A549 (cell line): ENCODE results near the gene VRK2. TPM values are rescaled to one million over a fixed set of nuclear protein-coding genes. Genes with fewer than 3 reads are reported as not detected.
"Not testable (repeated sequence)": the region's sequence is repeated elsewhere in the genome, so short reads cannot be mapped to it uniquely, and the experiment has no call there.

Experiments
- ATAC-seq, 2 experiments: fragments of 200-7000 bp in 1 of 2; fragments of >200 bp in 1 of 2; cut with Nextera tagmentation in 1 of 2; cut with Tn5 transposase in 1 of 2; 3 replicates each; pipeline versions ENCODE4 v1.8.0 to v1.9.1; 2018 to 2020; ENCODE audit warnings: mild to moderate bottlenecking in 1 of 2, moderate library complexity in 1 of 2
- CTCF ChIA-PET: fragments of 300-600 bp; sonication (Branson Sonifier 250); formaldehyde crosslinking; extraction: SDS; loops from one replicate; lab custom pipeline; 2021; ENCODE audit warnings: antibody characterized with exemption, inconsistent platforms; lab: Yijun Ruan, JAX
- POLR2A ChIA-PET: fragments of 350-600 bp; formaldehyde crosslinking; extraction: SDS; loops from one replicate; lab custom pipeline; 2021; ENCODE audit warnings: antibody characterized with exemption, inconsistent platforms; lab: Yijun Ruan, JAX
- DNase-seq, 2 experiments: peaks; one replicate each; pipeline versions ENCODE4 v3.0.0 to v3.0.0-alpha.2; 2011 to 2016; ENCODE audit warnings: low read depth in 1 of 2, low spot score in 1 of 2
- FAIRE-seq: peaks from 2 replicates; lab custom pipeline; 2011; peaks lifted over from hg19 to GRCh38; lab: Jason Lieb, UNC
- H3K27ac ChIP-seq, 2 experiments: fragments of >200 bp; sonication (Bioruptor Twin); formaldehyde crosslinking; 3 replicates each; pipeline ENCODE4 v1.5.1; 2016 to 2017
- H3K4me1 ChIP-seq: fragments of >200 bp; sonication (Bioruptor Twin); formaldehyde crosslinking; 3 replicates; pipeline ENCODE4 v1.6.1; 2016
- H3K4me2 ChIP-seq: fragments of >200 bp; sonication (Bioruptor Twin); formaldehyde crosslinking; 3 replicates; pipeline ENCODE4 v1.6.1; 2016
- H3K4me3 ChIP-seq: fragments of >200 bp; sonication (Bioruptor Twin); formaldehyde crosslinking; 3 replicates; pipeline ENCODE4 v1.5.1; 2016
- H3K9me3 ChIP-seq: fragments of >200 bp; sonication (Bioruptor Twin); formaldehyde crosslinking; 3 replicates; pipeline ENCODE4 v1.6.1; 2016
- CEBPB ChIP-seq, 2 experiments: fragments of >200 bp in 1 of 2; sonication (Bioruptor Twin) in 1 of 2; formaldehyde crosslinking in 1 of 2; IDR thresholded peaks; 2 replicates each; pipeline ENCODE4 v1.6.1; 2012 to 2016
- CHD2 ChIP-seq: fragments of 150-350 bp; IDR thresholded peaks from 2 replicates; pipeline ENCODE4 v1.6.1; 2014; ENCODE audit warnings: low read length; ENCODE audit not compliant: partially characterized antibody
- FOSL2 ChIP-seq, 2 experiments: fragments of 450-650 bp in 1 of 2; fragments of >200 bp in 1 of 2; sonication (Bioruptor Twin) in 1 of 2; formaldehyde crosslinking; IDR thresholded peaks; 2 replicates each; pipeline versions ENCODE4 v1.5.0 to v1.6.1; 2016 to 2020; ENCODE audit warnings: mild to moderate bottlenecking in 1 of 2, moderate library complexity in 1 of 2
- HES2 ChIP-seq: fragments of >200 bp; sonication (Bioruptor Twin); formaldehyde crosslinking; IDR thresholded peaks from 2 replicates; pipeline ENCODE4 v1.6.1; 2016
- JUN ChIP-seq, 2 experiments: fragments of >200 bp; sonication (Bioruptor Twin); formaldehyde crosslinking; IDR thresholded peaks; 2 replicates in 1 of 2; 3 replicates in 1 of 2; pipeline ENCODE4 v1.6.1; 2016 to 2017
- KDM1A ChIP-seq: fragments of 200-600 bp; sonication (generic); IDR thresholded peaks from 2 replicates; pipeline ENCODE4 v1.6.1; 2016; ENCODE audit warnings: low read depth, mild to moderate bottlenecking
- MAFK ChIP-seq: fragments of 450-650 bp; IDR thresholded peaks from 2 replicates; pipeline ENCODE4 v1.6.1; 2014; ENCODE audit not compliant: partially characterized antibody
- ZNF302 ChIP-seq: fragments of 250-450 bp; sonication (Bioruptor Pico); IDR thresholded peaks from 2 replicates; pipeline ENCODE4 v1.9.0; 2021; ENCODE audit warnings: inconsistent platforms, mild to moderate bottlenecking, moderate library complexity
- WGBS: methylation state at CpG from one replicate; pipeline ENCODE4 v1.1.6; 2017; ENCODE audit errors: missing lambda C conversion rate; 5-methylcytosine and 5-hydroxymethylcytosine counted together
- polyA plus RNA-seq, 4 experiments: library from polyadenylated mRNA; depleted of rRNA in 3 of 4; stranded (reverse); fragments of >200 nt; fragmentation: RNase III in 1 of 4; extraction: RNeasy Plus Mini Kit Qiagen cat#74134 plus additional on column Dnase treatment in 1 of 4; gene quantifications; 2 replicates in 3 of 4; 3 replicates in 1 of 4; pipeline ENCODE4 v1.2.3, GENCODE V29; 2011 to 2017

The VRK2 gene
- polyA plus RNA-seq, 2 of the 4 experiments (the other 2 are of a cell fraction), result 19.4 to 80.9 TPM

DNA sequence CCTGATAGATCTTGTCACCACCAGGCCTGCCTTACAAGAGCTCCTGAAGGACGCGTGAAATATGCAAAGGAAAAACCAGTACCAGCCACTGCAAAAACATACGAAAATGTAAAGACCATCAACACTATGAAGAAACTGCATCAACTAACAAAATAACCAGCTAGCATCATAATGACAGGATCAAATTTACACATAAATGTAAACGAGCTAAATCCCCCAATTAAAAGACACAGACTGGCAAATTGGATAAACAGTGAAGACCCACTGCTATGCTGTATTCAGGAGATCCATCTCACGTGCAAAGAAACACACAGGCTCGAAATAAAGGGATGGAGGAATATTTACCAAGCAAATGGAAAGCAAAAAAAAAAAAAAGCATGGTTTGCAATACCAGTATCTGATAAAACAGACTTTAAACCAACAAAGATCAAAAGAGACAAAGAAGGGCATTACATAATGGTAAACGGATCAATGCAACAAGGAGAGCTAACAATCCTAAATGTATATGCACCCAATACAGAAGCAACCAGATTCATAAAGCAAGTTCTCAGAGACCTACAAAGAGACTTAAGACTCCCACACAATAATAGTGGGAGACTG, 123.8 kb downstream of the VRK2 start:
- POLR2A ChIA-PET, H3K27ac ChIP-seq, ATAC-seq, H3K4me2 ChIP-seq, FAIRE-seq, H3K4me1 ChIP-seq, DNase-seq, H3K9me3 ChIP-seq, H3K4me3 ChIP-seq: not testable (repeated sequence)
- CTCF ChIA-PET, result interaction anchor here (0.6 kb wide), 1 partner anchor 17 kb away, joined by 3 read pairs; no protein-coding TSS in a partner anchor
- 93% methylated on average over 7 of the region's 7 CpGs for WGBS

- DNase-seq, H3K4me3 ChIP-seq, H3K4me1 ChIP-seq, FAIRE-seq, H3K27ac ChIP-seq, ATAC-seq, H3K4me2 ChIP-seq, POLR2A ChIA-PET, H3K9me3 ChIP-seq, CTCF ChIA-PET: not testable (repeated sequence)
- 95% methylated on average over 16 of the region's 16 CpGs for WGBS
These were observed 125.2 kb downstream of the VRK2 start for GRCh38 chr2:58171831-58172230.

DNA sequence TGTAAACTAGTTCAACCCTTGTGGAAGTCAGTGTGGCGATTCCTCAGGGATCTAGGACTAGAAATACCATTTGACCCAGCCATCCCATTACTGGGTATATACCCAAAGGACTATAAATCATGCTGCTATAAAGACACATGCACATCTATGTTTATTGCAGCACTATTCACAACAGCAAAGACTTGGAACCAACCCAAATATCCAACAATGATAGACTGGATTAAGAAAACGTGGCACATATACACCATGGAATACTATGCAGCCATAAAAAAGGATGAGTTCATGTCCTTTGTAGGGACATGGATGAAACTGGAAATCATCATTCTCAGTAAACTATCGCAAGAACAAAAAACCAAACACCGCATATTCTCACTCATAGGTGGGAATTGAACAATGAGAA, 130.6 kb downstream of the VRK2 start:
- WGBS, result 87% methylated on average over 2 of the region's 4 CpGs
- POLR2A ChIA-PET, DNase-seq, H3K4me3 ChIP-seq, H3K27ac ChIP-seq, H3K9me3 ChIP-seq, H3K4me1 ChIP-seq, FAIRE-seq, H3K4me2 ChIP-seq, CTCF ChIA-PET, ATAC-seq: not testable (repeated sequence)

- CTCF ChIA-PET, H3K4me2 ChIP-seq, FAIRE-seq, ATAC-seq, H3K27ac ChIP-seq, H3K9me3 ChIP-seq, H3K4me3 ChIP-seq, DNase-seq, POLR2A ChIA-PET: not testable (repeated sequence)
- H3K4me1 ChIP-seq, result peaks cover 12% of the 10 kb centered on the region
- peak; percentile 57; the same call in 1 of the 2 replicates for TF ChIP-seq KDM1A
- WGBS, result 85% methylated on average over 3 of the region's 3 CpGs
These were observed 133.6 kb downstream of the VRK2 start for GRCh38 chr2:58180175-58180574.

GRCh38 chr2:58180635-58181034, 134.0 kb downstream of the VRK2 start:
- no peaks in the 10 kb centered on the region for H3K9me3 ChIP-seq
- no peak for ATAC-seq
- no peak for DNase-seq
- H3K27ac ChIP-seq, result no peak overlapping the region
- no peak overlapping the region for H3K4me3 ChIP-seq
- CTCF ChIA-PET, result no interaction called here
- POLR2A ChIA-PET, result no interaction called here
- WGBS, result 91% methylated on average over 5 of the region's 5 CpGs
- TF ChIP-seq MAFK (peak; percentile 26), FOSL2 (IDR thresholded peaks at IDR 0.05) (no peak), FOSL2 (CRISPR knock-in tag; IDR thresholded peaks at IDR 0.05) (no peak)
- H3K4me1 ChIP-seq, result peaks cover 12% of the 10 kb centered on the region
- no peak for FAIRE-seq
- no peak overlapping the region for H3K4me2 ChIP-seq

DNA sequence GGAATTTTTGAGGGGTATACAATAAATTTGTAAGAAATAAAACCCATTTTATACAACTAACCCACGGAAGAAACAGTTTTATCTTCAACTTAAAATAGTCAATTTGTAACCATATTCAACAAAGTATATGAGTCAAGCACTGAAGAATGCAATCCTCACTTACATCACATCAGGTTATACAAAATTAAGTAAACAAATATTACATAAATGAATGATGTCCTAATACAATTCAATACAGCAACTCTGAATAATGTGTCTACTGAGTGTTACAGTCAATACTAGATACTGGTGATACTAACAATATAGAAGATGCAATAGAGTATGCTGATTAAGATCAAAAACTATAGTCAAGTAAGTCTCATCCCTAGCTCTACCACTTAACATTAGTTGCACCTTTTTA, 135.9 kb downstream of the VRK2 start:
- DNase-seq (peak in 1 of 2 experiments; percentile 12), ATAC-seq (peak in 1 of 2 experiments; percentile 33; a peak in 2 of 6 replicates), FAIRE-seq (peak; percentile 63)
- POLR2A ChIA-PET, result no interaction called here
- Histone ChIP-seq H3K4me3 (no peak overlapping the region), H3K27ac (no peak overlapping the region), H3K4me2 (peak overlapping the region; percentile 38; the same call in 2 of the 3 replicates), H3K4me1 (peaks cover 12% of the 10 kb centered on the region), H3K9me3 (no peaks in the 10 kb centered on the region)
- TF ChIP-seq HES2, result no peak
- TF ChIP-seq ZNF302 (CRISPR knock-in tag), result no peak
- no peak for TF ChIP-seq JUN (IDR thresholded peaks at IDR 0.05)
- no peak for TF ChIP-seq CHD2
- TF ChIP-seq FOSL2 (IDR thresholded peaks at IDR 0.05), result no peak
- TF ChIP-seq FOSL2 (CRISPR knock-in tag; IDR thresholded peaks at IDR 0.05), result 0 out of 2 replicates have a peak, but pooled peaks have one; percentile 18
- TF ChIP-seq CEBPB (IDR thresholded peaks at IDR 0.05), result peak in 1 of 2 experiments; percentile 40; a peak in 1 of 4 replicates
- WGBS, result 25% methylated on average over 1 of the region's 1 CpG
- CTCF ChIA-PET, result no interaction called here
